ENCODE measurements around the gene SPRYD3. TPM values are rescaled to one million over a fixed set of nuclear protein-coding genes. Genes with fewer than 3 reads are reported as not detected.
"Not testable (repeated sequence)": the region's sequence is repeated elsewhere in the genome, so short reads cannot be mapped to it uniquely, and the experiment has no call there.

The SPRYD3 gene
- polyA plus RNA-seq, 3 donors: 17.4 to 19.8 (median 18.2) TPM

DNA sequence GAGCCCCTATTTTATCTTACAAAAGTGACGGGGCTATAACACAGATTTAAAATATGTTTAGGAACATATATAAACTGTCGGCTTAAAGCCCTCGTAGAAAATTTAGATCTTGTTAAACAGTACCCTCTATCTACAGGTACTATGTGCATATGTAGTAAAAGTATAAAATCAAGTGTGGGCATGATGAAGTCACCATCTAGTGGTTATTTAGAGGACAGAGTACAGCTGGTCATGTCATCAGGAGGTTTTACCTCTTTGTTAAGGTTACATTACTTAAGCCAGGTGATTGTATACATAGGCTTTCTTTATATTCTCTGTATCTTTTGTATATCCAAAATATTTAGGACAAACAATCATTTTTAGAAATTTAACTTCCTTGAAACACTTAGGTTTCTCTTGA is 47.6 kb downstream of the SPRYD3 start:
- no peak for DNase-seq

DNA sequence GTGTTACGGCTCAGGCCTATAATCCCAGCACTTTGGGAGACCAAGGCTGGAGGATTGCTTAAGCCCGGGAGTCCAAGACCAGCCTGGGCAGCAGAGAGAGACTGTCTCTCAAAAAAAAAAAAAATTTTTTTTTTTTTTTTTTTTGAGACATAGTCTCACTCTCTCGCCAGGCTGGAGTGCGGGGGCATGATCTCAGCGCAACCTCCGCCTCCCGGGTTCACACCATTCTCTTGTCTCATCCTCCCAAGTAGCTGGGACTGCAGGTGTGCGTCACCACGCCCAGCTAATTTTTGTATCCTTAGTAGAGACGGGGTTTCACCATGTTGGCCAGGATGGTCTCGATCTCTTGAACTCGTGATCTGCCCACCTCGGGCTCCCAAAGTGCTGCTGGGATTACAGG is 52.2 kb downstream of the SPRYD3 start:
- DNase-seq: not testable (repeated sequence)

DNA sequence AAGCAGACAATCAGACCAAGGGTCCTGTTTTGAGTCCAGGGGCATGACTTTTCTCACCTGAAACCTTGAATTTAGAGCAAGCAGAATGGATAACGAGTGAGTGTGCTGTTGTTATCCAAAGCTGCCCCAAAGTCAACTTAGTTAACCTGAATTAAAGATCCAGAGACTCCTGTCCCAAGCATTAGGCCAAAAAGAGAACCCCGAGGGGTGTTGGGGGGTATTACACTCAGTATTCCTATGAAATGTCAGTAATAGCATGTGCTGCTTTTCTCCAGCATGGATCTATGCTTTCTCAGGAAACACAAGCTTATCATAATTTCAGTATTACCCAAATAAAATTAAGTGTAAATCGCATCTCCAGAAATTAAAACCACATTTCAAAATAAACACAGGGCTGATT is 53.9 kb downstream of the SPRYD3 start:
- no peak for DNase-seq

DNA sequence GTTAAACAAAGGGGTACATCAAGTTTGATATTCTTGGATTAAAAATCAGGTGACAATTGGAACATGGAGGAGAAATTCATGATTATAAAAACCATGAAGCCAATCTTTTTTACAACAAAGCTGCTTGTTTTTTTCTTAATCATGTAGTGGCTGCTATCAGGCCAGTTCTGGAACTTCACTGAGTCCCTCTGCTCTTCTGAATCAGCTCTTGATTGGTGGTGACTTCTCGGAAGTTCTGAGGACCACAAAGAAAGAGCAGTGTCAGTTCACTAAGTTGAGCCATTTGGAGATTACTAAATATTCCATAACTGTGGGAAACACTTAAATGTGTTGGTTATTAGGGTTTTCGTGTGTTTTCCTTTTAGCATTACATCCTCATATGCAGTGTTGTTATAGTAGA is 64.5 kb downstream of the SPRYD3 start:
- DNase-seq: no peak

Other genes with a start within 250 kb of the SPRYD3 start
- gene KRT79, start 245.1 kb downstream of the SPRYD3 start, polyA plus RNA-seq (ENCODE audit: insufficient read length in 3 of 3): not detected
- not detected for gene KRT78, start 230.4 kb downstream of the SPRYD3 start, polyA plus RNA-seq (ENCODE audit: insufficient read length in 3 of 3)
- gene KRT8, start 174.3 kb downstream of the SPRYD3 start, polyA plus RNA-seq (ENCODE audit: insufficient read length in 3 of 3): 100 to 1,000 TPM; 234 to 269 (median 243) TPM
- gene KRT18, start 130.3 kb downstream of the SPRYD3 start, polyA plus RNA-seq (ENCODE audit: insufficient read length in 3 of 3): 100 to 1,000 TPM; 180 to 199 (median 187) TPM
- 100 to 1,000 TPM; 463 to 529 (median 471) TPM for gene EIF4B, start 72.9 kb downstream of the SPRYD3 start, polyA plus RNA-seq (ENCODE audit: insufficient read length in 3 of 3)
- gene TNS2, start 29.3 kb downstream of the SPRYD3 start, polyA plus RNA-seq (ENCODE audit: insufficient read length in 3 of 3): 100 to 1,000 TPM; 102 to 132 (median 114) TPM
- gene IGFBP6, start 18.3 kb upstream of the SPRYD3 start, polyA plus RNA-seq (ENCODE audit: insufficient read length in 3 of 3): 10 to 100 TPM; 10.4 to 17.6 (median 13.6) TPM
- gene SOAT2, start 24.1 kb upstream of the SPRYD3 start, polyA plus RNA-seq (ENCODE audit: insufficient read length in 3 of 3): 1 to 10 TPM; 2.4 to 3.0 (median 2.7) TPM
- 10 to 100 TPM; 67.8 to 81.5 (median 76.2) TPM for gene ZNF740, start 101.3 kb upstream of the SPRYD3 start, polyA plus RNA-seq (ENCODE audit: insufficient read length in 3 of 3)
- gene CSAD, start 101.5 kb upstream of the SPRYD3 start, polyA plus RNA-seq (ENCODE audit: insufficient read length in 3 of 3): 100 to 1,000 TPM in 2 of 3 donors, 10 to 100 TPM in 1; 36.9 to 113 (median 106) TPM
- gene ITGB7, start 127.9 kb upstream of the SPRYD3 start, polyA plus RNA-seq (ENCODE audit: insufficient read length in 3 of 3): 1 to 10 TPM; 1.7 to 1.9 (median 1.7) TPM
- gene RARG, start 152.8 kb upstream of the SPRYD3 start, polyA plus RNA-seq (ENCODE audit: insufficient read length in 3 of 3): 10 to 100 TPM; 32.0 to 38.1 (median 35.7) TPM
- 10 to 100 TPM; 11.6 to 16.0 (median 14.3) TPM for gene ESPL1, start 188.9 kb upstream of the SPRYD3 start, polyA plus RNA-seq (ENCODE audit: insufficient read length in 3 of 3)
- 100 to 1,000 TPM; 564 to 760 (median 671) TPM for gene PFDN5, start 216.2 kb upstream of the SPRYD3 start, polyA plus RNA-seq (ENCODE audit: insufficient read length in 3 of 3)
- 10 to 100 TPM; 59.5 to 62.9 (median 62.2) TPM for gene MYG1, start 220.3 kb upstream of the SPRYD3 start, polyA plus RNA-seq (ENCODE audit: insufficient read length in 3 of 3)
- 10 to 100 TPM; 85.1 to 93.6 (median 86.9) TPM for gene AAAS, start 242.2 kb upstream of the SPRYD3 start, polyA plus RNA-seq (ENCODE audit: insufficient read length in 3 of 3)

Measured in renal pelvis (tissue), 4 donors.